ENCODE data around the gene UNC13B. TPM values are rescaled to one million over a fixed set of nuclear protein-coding genes. Genes with fewer than 3 reads are reported as not detected.
A peak's percentile ranks its signal among the peaks of the same experiment; 100 is the strongest.

The UNC13B gene
- 36.6 and 43.7 TPM in 2 replicates for total RNA-seq
- polyA plus RNA-seq = 16.3 and 23.1 TPM in 2 replicates

DNA sequence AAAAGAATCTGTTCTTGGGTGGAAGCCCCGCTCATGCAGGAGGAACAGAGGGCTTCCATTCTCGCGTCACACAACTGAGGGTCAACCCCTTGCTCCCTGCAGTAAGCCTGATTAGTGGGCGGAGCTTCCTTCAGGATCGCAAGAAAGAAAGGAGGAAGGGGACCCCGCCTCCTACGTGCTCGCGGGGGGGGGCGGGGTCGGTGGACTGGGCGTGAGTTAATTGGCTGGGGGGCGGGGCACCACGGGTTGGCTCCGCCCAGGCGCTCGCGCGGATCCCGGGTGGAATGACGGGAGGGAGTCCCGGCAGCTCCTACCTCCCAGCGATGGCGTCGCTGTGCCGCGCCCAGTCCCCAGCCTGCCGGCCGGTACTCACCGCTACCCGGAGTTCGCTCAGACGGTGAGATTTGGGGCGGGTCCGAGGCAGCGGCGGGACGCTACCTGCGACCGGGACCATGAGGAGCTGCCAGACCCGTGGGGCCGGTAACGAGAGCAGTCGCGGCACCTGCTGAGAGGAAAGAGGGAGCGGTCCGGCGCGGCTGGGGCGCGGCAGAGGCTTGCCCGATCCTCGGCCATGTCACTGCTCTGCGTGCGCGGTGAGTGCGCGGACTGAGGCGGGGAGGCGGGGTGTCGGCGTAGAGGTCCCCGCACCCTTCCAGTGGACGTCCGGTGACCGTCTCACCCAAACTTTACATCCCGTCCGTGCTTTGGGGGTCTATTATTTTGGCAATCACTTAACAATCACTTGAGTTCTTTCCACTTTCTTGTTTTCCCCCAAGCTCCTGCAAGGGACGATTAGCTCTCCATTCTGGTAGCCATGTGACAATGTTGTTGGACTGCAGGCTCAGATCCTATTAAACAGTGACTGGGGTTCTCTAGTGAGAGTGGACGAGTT, at the start of gene UNC13B:
Gene UNC13B, plus strand, starts transcription at position 297 of the 892 bp plus-strand sequence. Its CDS starts 275 bp downstream, at position 572.
- Histone ChIP-seq H3K27ac (peak within 1 kb of the TSS; percentile 88), H3K4me1 (ENCODE audit: low read depth) (peaks cover 7% of the 10 kb centered on the region), H3K36me3 (no peaks in the 10 kb centered on the region), H3K9me3 (ENCODE audit: low read depth) (no peaks in the 10 kb centered on the region), H3K4me3 (peak within 1 kb of the TSS; percentile 61), H3K27me3 (no peaks in the 10 kb centered on the region)
- peak; percentile 14 for TF ChIP-seq CTCF (IDR thresholded peaks at IDR 0.05; ENCODE audit: low read depth, low read length)
- DNase-seq (ENCODE audit: low read depth in 1 of 2, low spot score in 1 of 2) = peak; percentile 97

GRCh38 chr9:35112257-35113020, 49.4 kb upstream of the UNC13B start:
- peak in 1 of 2 donors; percentile 57 for DNase-seq (ENCODE audit: low read depth in 1 of 2, low spot score in 1 of 2)
- peaks cover 38% of the 10 kb centered on the region for H3K4me1 ChIP-seq (ENCODE audit: low read depth)

DNA sequence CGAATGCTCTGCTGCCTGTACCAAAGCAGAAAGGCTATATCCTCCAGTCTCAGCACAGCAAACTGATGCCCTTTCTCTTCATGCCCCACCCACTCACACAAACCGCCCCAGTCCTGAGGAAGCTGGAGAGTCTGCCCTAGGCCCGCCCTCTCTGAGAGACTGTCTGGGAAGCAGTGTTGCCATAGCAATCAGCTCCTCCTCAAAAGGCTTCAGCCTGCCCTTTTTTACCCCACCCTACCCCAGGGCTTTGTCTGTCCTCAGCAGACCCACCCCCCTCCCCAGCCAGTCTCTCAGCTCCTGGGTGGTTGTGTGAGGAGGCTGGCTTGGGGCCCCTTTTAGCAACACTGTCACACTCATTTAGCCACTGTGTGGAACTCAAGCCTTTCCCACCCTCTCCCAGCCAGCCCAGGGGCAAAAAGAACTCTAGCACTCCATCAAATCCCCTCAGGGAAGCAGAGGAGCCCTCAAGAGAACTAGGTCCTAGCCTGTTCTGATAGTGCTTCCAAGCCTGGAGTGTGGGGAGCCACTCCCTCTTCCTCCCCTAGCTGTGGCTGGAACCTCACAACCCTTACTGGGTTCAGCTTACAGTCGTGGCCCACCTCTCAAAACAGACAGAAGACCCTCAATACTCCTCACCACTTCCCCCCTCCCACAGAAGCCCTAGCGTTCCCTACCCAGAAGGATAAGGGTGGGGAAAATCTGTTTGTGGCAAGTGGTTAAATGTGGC, 47.5 kb upstream of the UNC13B start:
- Histone ChIP-seq H3K9me3 (ENCODE audit: low read depth) (no peaks in the 10 kb centered on the region), H3K36me3 (no peaks in the 10 kb centered on the region), H3K4me1 (ENCODE audit: low read depth) (peaks cover 28% of the 10 kb centered on the region), H3K4me3 (peak overlapping the region; percentile 47), H3K27me3 (no peaks in the 10 kb centered on the region), H3K27ac (peak overlapping the region; percentile 91)
- no peak for TF ChIP-seq CTCF (IDR thresholded peaks at IDR 0.05; ENCODE audit: low read depth, low read length)
- peak; percentile 90 to 97 for DNase-seq (ENCODE audit: low read depth in 1 of 2, low spot score in 1 of 2)

More at GRCh38 chr9:35112257-35113020, 49.4 kb upstream of the UNC13B start:
- Histone ChIP-seq H3K4me3 (no peak overlapping the region), H3K27ac (peak overlapping the region; percentile 73), H3K36me3 (peaks cover 9% of the 10 kb centered on the region), H3K9me3 (ENCODE audit: low read depth) (no peaks in the 10 kb centered on the region), H3K27me3 (no peaks in the 10 kb centered on the region)
- TF ChIP-seq CTCF (IDR thresholded peaks at IDR 0.05; ENCODE audit: low read depth, low read length) = no peak

GRCh38 chr9:35114840-35115628, 46.8 kb upstream of the UNC13B start:
- no peaks in the 10 kb centered on the region for H3K9me3 ChIP-seq (ENCODE audit: low read depth)
- peaks cover 23% of the 10 kb centered on the region for H3K4me1 ChIP-seq (ENCODE audit: low read depth)
- TF ChIP-seq CTCF (IDR thresholded peaks at IDR 0.05; ENCODE audit: low read depth, low read length) = no peak
- peak overlapping the region; percentile 91 for H3K27ac ChIP-seq
- DNase-seq (ENCODE audit: low read depth in 1 of 2, low spot score in 1 of 2) = peak; percentile 42 to 45
- H3K36me3 ChIP-seq = no peaks in the 10 kb centered on the region
- peak overlapping the region; percentile 47 for H3K4me3 ChIP-seq
- no peaks in the 10 kb centered on the region for H3K27me3 ChIP-seq

Data from cardiac muscle cell (in vitro differentiated cells and primary cell).